Measurements from ENCODE around the gene PARP16.

Gene PARP16

GRCh38 chr15:65223996-65224395, 62.7 kb downstream of the PARP16 start:
- no peak overlapping the region for H3K4me3 ChIP-seq (ENCODE audit: low read depth, low read length)
- no peak for DNase-seq (ENCODE audit: low read depth)
- TF ChIP-seq CTCF (IDR thresholded peaks at IDR 0.05; ENCODE audit: control insufficient read depth, extremely low read depth, insufficient read depth), result no peak

GRCh38 chr15:65222891-65223290, 63.8 kb downstream of the PARP16 start:
- no peak for TF ChIP-seq CTCF (IDR thresholded peaks at IDR 0.05; ENCODE audit: control insufficient read depth, extremely low read depth, insufficient read depth)
- H3K4me3 ChIP-seq (ENCODE audit: low read depth, low read length), result no peak overlapping the region
- DNase-seq (ENCODE audit: low read depth), result no peak

- TF ChIP-seq CTCF (IDR thresholded peaks at IDR 0.05; ENCODE audit: control insufficient read depth, extremely low read depth, insufficient read depth), result no peak
- H3K4me3 ChIP-seq (ENCODE audit: low read depth, low read length), result no peak overlapping the region
- DNase-seq (ENCODE audit: low read depth), result no peak
These were observed 65.0 kb downstream of the PARP16 start for GRCh38 chr15:65221697-65222096.

- no peak overlapping the region for H3K4me3 ChIP-seq (ENCODE audit: low read depth, low read length)
- DNase-seq (ENCODE audit: low read depth), result no peak
- no peak for TF ChIP-seq CTCF (IDR thresholded peaks at IDR 0.05; ENCODE audit: control insufficient read depth, extremely low read depth, insufficient read depth)
These were observed 67.5 kb downstream of the PARP16 start for GRCh38 chr15:65219137-65219536.

- no peak for DNase-seq (ENCODE audit: low read depth)
- no peak for TF ChIP-seq CTCF (IDR thresholded peaks at IDR 0.05; ENCODE audit: control insufficient read depth, extremely low read depth, insufficient read depth)
- H3K4me3 ChIP-seq (ENCODE audit: low read depth, low read length), result no peak overlapping the region
These were observed 68.9 kb downstream of the PARP16 start for GRCh38 chr15:65217526-65218482.

GRCh38 chr15:65215496-65215895, 71.2 kb downstream of the PARP16 start:
- TF ChIP-seq CTCF (IDR thresholded peaks at IDR 0.05; ENCODE audit: control insufficient read depth, extremely low read depth, insufficient read depth), result no peak
- no peak for DNase-seq (ENCODE audit: low read depth)
- H3K4me3 ChIP-seq (ENCODE audit: low read depth, low read length), result no peak overlapping the region

Measured in LNCaP clone FGC (cell line).